K562 (cell line): Measurements from ENCODE around the gene MRPL40. TPM values are rescaled to one million over a fixed set of nuclear protein-coding genes. Genes with fewer than 3 reads are reported as not detected.
A peak's percentile ranks its signal among the peaks of the same experiment; 100 is the strongest.

Source experiments
- AFF1 ChIP-seq, 2 experiments: fragments of 450-650 bp; IDR thresholded peaks; 2 replicates each; pipeline ENCODE4 v1.6.1; 2018; ENCODE audit warnings: mild to moderate bottlenecking in 2 of 2, low read depth in 1 of 2; ENCODE audit not compliant: partially characterized antibody in 2 of 2
- CXXC5 ChIP-seq: fragments of 250-450 bp; sonication (Bioruptor Pico); IDR thresholded peaks from 2 replicates; pipeline ENCODE4 v1.8.0; 2022; ENCODE audit warnings: inconsistent platforms, mild to moderate bottlenecking, moderate library complexity
- E4F1 ChIP-seq: fragments of 250-450 bp; sonication (Bioruptor Pico); IDR thresholded peaks from 2 replicates; pipeline ENCODE4 v1.5.0; 2021; ENCODE audit warnings: mild to moderate bottlenecking, borderline replicate concordance
- ELF2 ChIP-seq: fragments of 250-450 bp; sonication (Bioruptor Pico); IDR thresholded peaks from 2 replicates; pipeline ENCODE4 v1.5.0; 2021; ENCODE audit warnings: mild to moderate bottlenecking
- FOSL1 ChIP-seq: fragments of 200-800 bp; sonication (Bioruptor generic); conservative IDR thresholded peaks from 2 replicates; pipeline ENCODE4 v1.6.1; 2016; ENCODE audit warnings: missing genetic modification characterization, missing compliant biosample characterization
- HMG20B ChIP-seq: fragments of 250-450 bp; sonication (Bioruptor Pico); IDR thresholded peaks from 2 replicates; pipeline ENCODE4 v1.5.0; 2021; ENCODE audit warnings: mild to moderate bottlenecking
- HOXB6 ChIP-seq: fragments of 250-450 bp; sonication (Bioruptor Pico); IDR thresholded peaks from 2 replicates; pipeline ENCODE4 v1.5.1; 2022; ENCODE audit warnings: mild to moderate bottlenecking, borderline replicate concordance
- MYBL2 ChIP-seq, 2 experiments: fragments of 450-650 bp in 1 of 2; sonication (generic) in 1 of 2; formaldehyde crosslinking in 1 of 2; IDR thresholded peaks; 2 replicates each; pipeline versions ENCODE4 v1.6.1 to v1.8.1; 2017 to 2022; ENCODE audit warnings: borderline replicate concordance in 1 of 2, inconsistent platforms in 1 of 2, low read depth in 1 of 2, mild to moderate bottlenecking in 1 of 2, missing genetic modification reagents in 1 of 2, moderate library complexity in 1 of 2
- NBN ChIP-seq: fragments of 450-650 bp; IDR thresholded peaks from 2 replicates; pipeline ENCODE4 v1.6.1; 2016; ENCODE audit warnings: low read depth, mild to moderate bottlenecking
- PCBP1 ChIP-seq: fragments of 200-400 bp; formaldehyde crosslinking; IDR thresholded peaks from 2 replicates; pipeline ENCODE4 v1.6.1; 2018; ENCODE audit warnings: mild to moderate bottlenecking, low read depth, low read length; ENCODE audit not compliant: poor library complexity, severe bottlenecking
- POLR2A ChIP-seq: fragments of 450-650 bp; conservative IDR thresholded peaks from 2 replicates; pipeline ENCODE4 v1.6.1; 2016
- POLR2H ChIP-seq: IDR thresholded peaks from 2 replicates; pipeline ENCODE4 v1.6.1; 2016; ENCODE audit warnings: missing genetic modification characterization, low read depth, mild to moderate bottlenecking, control low read depth, missing compliant biosample characterization, moderate library complexity
- PTTG1 ChIP-seq: fragments of 450-650 bp; IDR thresholded peaks from 2 replicates; pipeline ENCODE4 v1.6.1; 2016; ENCODE audit warnings: low read depth, mild to moderate bottlenecking, missing genetic modification characterization, missing compliant biosample characterization
- RCOR1 ChIP-seq, 2 experiments: IDR thresholded peaks; 2 replicates each; pipeline ENCODE4 v1.6.1; 2012; ENCODE audit warnings: low read depth in 2 of 2, low read length in 2 of 2, borderline replicate concordance in 1 of 2, improper control_type of control experiment in 1 of 2
- SMAD1 ChIP-seq: fragments of 150-350 bp; IDR thresholded peaks from 2 replicates; pipeline ENCODE4 v1.6.1; 2014; ENCODE audit warnings: low read length, low read depth; ENCODE audit not compliant: partially characterized antibody
- TEAD2 ChIP-seq: fragments of 450-650 bp; IDR thresholded peaks from 2 replicates; pipeline ENCODE4 v1.6.1; 2016; ENCODE audit warnings: missing genetic modification characterization, control low read depth, missing compliant biosample characterization
- TEAD4 ChIP-seq, 2 experiments: sonication (generic) in 1 of 2; formaldehyde crosslinking in 1 of 2; IDR thresholded peaks; 2 replicates each; pipeline versions ENCODE4 v1.6.1 to v1.8.0; 2012 to 2022; ENCODE audit warnings: borderline replicate concordance in 1 of 2, inconsistent platforms in 1 of 2, low read length in 1 of 2, mild to moderate bottlenecking in 1 of 2, missing genetic modification reagents in 1 of 2
- ZNF583 ChIP-seq: fragments of 250-450 bp; sonication (Bioruptor Pico); IDR thresholded peaks from 2 replicates; pipeline ENCODE4 v1.4.0; 2020
- ZNF77 ChIP-seq: fragments of 250-450 bp; sonication (Bioruptor Pico); IDR thresholded peaks from 2 replicates; pipeline ENCODE4 v1.5.0; 2020
- polyA plus RNA-seq, 8 experiments: library from polyadenylated mRNA; depleted of rRNA in 4 of 8; stranded (reverse) in 5 of 8; unstranded in 3 of 8; fragments of >200 nt; fragmentation: Nextera tagmentation in 2 of 8; fragmentation: Illumina TruSeq in 1 of 8; extraction: Ambion mirVana in 2 of 8; extraction: Trizol in 1 of 8; gene quantifications; 2 replicates each; pipeline versions ENCODE4 v1.2.1 to v1.2.3, GENCODE V29; 2011 to 2014; ENCODE audit warnings: inconsistent platforms in 1 of 8, missing spikeins in 1 of 8
- total RNA-seq, 7 experiments: library from RNA; depleted of rRNA in 6 of 7; stranded (reverse); fragments of >200 nt in 6 of 7; fragmentation: Illumina TruSeq in 2 of 7; extraction: Trizol in 2 of 7; gene quantifications; 2 replicates each; pipeline versions ENCODE4 v1.2.1 to v1.2.3, GENCODE V29; 2011 to 2021; ENCODE audit warnings: low replicate concordance in 1 of 7
- TF ChIP-seq, protein P1 (sequence below): fragments of 250-450 bp; sonication (Bioruptor Pico); IDR thresholded peaks from 2 replicates; pipeline ENCODE4 v1.8.0; 2021; ENCODE audit warnings: mild to moderate bottlenecking, moderate library complexity
- TF ChIP-seq, protein P2 (sequence below): fragments of 250-450 bp; sonication (Bioruptor Pico); IDR thresholded peaks from 2 replicates; pipeline ENCODE4 v1.8.0; 2021; ENCODE audit warnings: moderate library complexity, mild to moderate bottlenecking, inconsistent platforms

The MRPL40 gene
- total and polyA plus RNA-seq, 9 of the 15 experiments (the other 6 are each of a cell fraction or from before 2014, with no cell fraction given): 132 to 652 (median 208) TPM

- TF ChIP-seq AFF1 (IDR thresholded peaks at IDR 0.05; ENCODE audit: low read depth in 1 of 2, partially characterized antibody in 2 of 2) (no peak), TEAD4 (IDR thresholded peaks at IDR 0.05; ENCODE audit: low read length) (no peak), TEAD4 (CRISPR knock-in tag; IDR thresholded peaks at IDR 0.05; ENCODE audit: borderline replicate concordance) (no peak), PCBP1 (no peak), CXXC5 (no peak), FOSL1 (tag) (no peak), ELF2 (CRISPR knock-in tag) (no peak), SMAD1 (no peak), E4F1 (CRISPR knock-in tag) (peak; percentile 68; the same call in 1 of the 2 replicates), POLR2H (tag) (0 out of 2 replicates have a peak, but pooled peaks have one; percentile 49), PTTG1 (tag) (no peak), HOXB6 (no peak), RCOR1 (IDR thresholded peaks at IDR 0.05; ENCODE audit: borderline replicate concordance in 1 of 2, low read depth in 2 of 2, low read length in 2 of 2) (no peak), HMG20B (CRISPR knock-in tag) (no peak), ZNF583 (CRISPR knock-in tag) (no peak), MYBL2 (IDR thresholded peaks at IDR 0.05; ENCODE audit: low read depth) (no peak), MYBL2 (CRISPR knock-in tag; IDR thresholded peaks at IDR 0.05; ENCODE audit: borderline replicate concordance) (no peak), NBN (no peak), TEAD2 (tag) (no peak), POLR2A (0 out of 2 replicates have a peak, but pooled peaks have one; percentile 43), ZNF77 (CRISPR knock-in tag) (no peak)
- TF ChIP-seq, protein P1, sequence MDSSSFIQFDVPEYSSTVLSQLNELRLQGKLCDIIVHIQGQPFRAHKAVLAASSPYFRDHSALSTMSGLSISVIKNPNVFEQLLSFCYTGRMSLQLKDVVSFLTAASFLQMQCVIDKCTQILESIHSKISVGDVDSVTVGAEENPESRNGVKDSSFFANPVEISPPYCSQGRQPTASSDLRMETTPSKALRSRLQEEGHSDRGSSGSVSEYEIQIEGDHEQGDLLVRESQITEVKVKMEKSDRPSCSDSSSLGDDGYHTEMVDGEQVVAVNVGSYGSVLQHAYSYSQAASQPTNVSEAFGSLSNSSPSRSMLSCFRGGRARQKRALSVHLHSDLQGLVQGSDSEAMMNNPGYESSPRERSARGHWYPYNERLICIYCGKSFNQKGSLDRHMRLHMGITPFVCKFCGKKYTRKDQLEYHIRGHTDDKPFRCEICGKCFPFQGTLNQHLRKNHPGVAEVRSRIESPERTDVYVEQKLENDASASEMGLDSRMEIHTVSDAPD (CRISPR knock-in tag): no peak
- TF ChIP-seq, protein P2, sequence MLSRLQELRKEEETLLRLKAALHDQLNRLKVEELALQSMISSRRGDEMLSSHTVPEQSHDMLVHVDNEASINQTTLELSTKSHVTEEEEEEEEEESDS: no peak
Measured at GRCh38 chr22:19463008-19463407, 30.7 kb downstream of the MRPL40 start (continued).
